ENCODE results near the gene INO80C. TPM values are rescaled to one million over a fixed set of nuclear protein-coding genes. Genes with fewer than 3 reads are reported as not detected.

INO80C gene
- total RNA-seq, 1 experiment from 2014 or later, result 42.3 TPM

DNA sequence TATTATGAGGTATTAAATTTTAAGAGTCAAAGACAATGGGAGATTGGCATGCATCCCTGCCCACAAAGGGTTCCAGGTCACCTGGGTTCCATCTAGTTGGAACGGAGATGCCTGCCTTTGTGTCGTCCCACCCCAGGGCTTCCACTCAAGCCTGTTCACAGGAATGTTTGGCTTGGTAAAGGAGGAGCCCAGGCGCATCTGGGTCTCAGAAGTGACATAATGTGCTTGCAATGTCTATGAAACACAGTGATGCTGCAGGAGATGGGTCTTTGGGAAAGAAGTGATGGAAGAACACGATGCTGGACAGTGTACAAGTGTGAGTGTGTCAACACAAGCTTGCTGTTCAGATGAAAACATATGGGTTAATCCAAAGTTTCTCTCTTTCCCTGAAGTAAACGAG, 71.0 kb downstream of the INO80C start (continued):
- TF ChIP-seq, protein P1, sequence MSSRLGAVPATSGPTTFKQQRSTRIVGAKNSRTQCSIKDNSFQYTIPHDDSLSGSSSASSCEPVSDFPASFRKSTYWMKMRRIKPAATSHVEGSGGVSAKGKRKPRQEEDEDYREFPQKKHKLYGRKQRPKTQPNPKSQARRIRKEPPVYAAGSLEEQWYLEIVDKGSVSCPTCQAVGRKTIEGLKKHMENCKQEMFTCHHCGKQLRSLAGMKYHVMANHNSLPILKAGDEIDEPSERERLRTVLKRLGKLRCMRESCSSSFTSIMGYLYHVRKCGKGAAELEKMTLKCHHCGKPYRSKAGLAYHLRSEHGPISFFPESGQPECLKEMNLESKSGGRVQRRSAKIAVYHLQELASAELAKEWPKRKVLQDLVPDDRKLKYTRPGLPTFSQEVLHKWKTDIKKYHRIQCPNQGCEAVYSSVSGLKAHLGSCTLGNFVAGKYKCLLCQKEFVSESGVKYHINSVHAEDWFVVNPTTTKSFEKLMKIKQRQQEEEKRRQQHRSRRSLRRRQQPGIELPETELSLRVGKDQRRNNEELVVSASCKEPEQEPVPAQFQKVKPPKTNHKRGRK (CRISPR knock-in tag; IDR thresholded peaks at IDR 0.05; ENCODE audit: borderline replicate concordance), result no peak
- TF ChIP-seq, protein P2, sequence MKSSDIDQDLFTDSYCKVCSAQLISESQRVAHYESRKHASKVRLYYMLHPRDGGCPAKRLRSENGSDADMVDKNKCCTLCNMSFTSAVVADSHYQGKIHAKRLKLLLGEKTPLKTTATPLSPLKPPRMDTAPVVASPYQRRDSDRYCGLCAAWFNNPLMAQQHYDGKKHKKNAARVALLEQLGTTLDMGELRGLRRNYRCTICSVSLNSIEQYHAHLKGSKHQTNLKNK (CRISPR knock-in tag; IDR thresholded peaks at IDR 0.05), result no peak
- TF ChIP-seq FOXP1 (CRISPR knock-in tag; IDR thresholded peaks at IDR 0.05; ENCODE audit: borderline replicate concordance) (no peak), GABPB1 (CRISPR knock-in tag; IDR thresholded peaks at IDR 0.05) (no peak), ELF4 (CRISPR knock-in tag; IDR thresholded peaks at IDR 0.05; ENCODE audit: low read depth) (no peak)
- TF ChIP-seq, protein P3, sequence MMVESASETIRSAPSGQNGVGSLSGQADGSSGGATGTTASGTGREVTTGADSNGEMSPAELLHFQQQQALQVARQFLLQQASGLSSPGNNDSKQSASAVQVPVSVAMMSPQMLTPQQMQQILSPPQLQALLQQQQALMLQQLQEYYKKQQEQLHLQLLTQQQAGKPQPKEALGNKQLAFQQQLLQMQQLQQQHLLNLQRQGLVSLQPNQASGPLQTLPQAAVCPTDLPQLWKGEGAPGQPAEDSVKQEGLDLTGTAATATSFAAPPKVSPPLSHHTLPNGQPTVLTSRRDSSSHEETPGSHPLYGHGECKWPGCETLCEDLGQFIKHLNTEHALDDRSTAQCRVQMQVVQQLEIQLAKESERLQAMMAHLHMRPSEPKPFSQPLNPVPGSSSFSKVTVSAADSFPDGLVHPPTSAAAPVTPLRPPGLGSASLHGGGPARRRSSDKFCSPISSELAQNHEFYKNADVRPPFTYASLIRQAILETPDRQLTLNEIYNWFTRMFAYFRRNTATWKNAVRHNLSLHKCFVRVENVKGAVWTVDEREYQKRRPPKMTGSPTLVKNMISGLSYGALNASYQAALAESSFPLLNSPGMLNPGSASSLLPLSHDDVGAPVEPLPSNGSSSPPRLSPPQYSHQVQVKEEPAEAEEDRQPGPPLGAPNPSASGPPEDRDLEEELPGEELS (CRISPR knock-in tag; IDR thresholded peaks at IDR 0.05), result no peak

DNA sequence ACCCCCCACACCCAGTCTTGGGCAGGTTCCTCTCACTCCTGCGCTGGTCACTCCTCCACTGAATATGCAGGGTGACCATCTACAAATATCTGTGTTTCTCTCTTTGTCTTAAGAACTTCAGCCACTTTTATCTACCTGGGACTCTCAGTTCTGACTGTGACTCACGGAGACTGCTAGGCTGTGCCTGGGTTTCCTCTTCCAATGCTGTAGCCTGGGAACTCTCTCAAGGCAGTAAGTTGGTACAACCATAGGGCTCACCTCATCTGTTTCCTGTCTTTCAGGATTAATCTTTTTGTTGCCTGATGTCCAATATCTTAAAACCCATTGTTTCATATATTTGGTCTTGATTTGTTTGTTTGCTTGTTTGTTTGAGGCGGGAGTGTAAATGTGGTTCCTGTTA, 73.4 kb downstream of the INO80C start:
- CTCF ChIA-PET, result no interaction called here

DNA sequence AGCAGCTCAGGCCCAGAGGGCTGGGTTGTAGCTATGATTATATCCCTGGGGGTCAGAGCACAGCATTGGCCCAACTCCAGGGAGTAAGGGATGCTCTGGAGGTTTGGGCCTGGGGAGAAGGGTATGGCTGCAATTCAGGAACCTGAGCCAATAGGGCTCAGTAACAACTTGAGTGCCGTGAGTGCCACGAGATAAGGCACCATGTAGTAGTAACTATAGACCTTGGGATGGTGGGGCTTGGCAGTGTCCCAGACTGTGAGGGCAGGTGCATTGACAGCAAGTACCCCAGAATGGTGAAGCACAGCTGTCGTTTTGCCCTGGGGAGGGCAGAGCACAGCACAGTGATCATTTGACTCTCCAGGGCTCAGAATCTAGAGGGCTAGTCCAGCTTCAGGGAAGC, 75.5 kb downstream of the INO80C start:
- no peak overlapping the region for H3K27ac Mint-ChIP-seq
- DNase-seq (ENCODE audit: low spot score) (no peak), ATAC-seq (no peak)
- ChIA-PET CTCF (interaction anchor here (1.7 kb wide), 1 partner anchor 36 kb away, joined by 5 read pairs; no protein-coding TSS in a partner anchor), POLR2A (no interaction called here)
- peaks cover 22% of the 10 kb centered on the region for H3K9me3 Mint-ChIP-seq
- peaks cover 5% of the 10 kb centered on the region for H3K36me3 Mint-ChIP-seq
- H3K4me1 Mint-ChIP-seq, result peaks cover 12% of the 10 kb centered on the region
- no peaks in the 10 kb centered on the region; the same call in 1 of the 2 replicates for H3K27me3 Mint-ChIP-seq (ENCODE audit: low read depth)
- H3K4me3 Mint-ChIP-seq, result no peak overlapping the region
- TF ChIP-seq HMGA2 (CRISPR knock-in tag; IDR thresholded peaks at IDR 0.05), result no peak
- no peak for TF ChIP-seq ZBTB21 (CRISPR knock-in tag; IDR thresholded peaks at IDR 0.05; ENCODE audit: borderline replicate concordance)
- TF ChIP-seq MYBL2 (CRISPR knock-in tag; IDR thresholded peaks at IDR 0.05), result no peak
- TF ChIP-seq, protein P4, sequence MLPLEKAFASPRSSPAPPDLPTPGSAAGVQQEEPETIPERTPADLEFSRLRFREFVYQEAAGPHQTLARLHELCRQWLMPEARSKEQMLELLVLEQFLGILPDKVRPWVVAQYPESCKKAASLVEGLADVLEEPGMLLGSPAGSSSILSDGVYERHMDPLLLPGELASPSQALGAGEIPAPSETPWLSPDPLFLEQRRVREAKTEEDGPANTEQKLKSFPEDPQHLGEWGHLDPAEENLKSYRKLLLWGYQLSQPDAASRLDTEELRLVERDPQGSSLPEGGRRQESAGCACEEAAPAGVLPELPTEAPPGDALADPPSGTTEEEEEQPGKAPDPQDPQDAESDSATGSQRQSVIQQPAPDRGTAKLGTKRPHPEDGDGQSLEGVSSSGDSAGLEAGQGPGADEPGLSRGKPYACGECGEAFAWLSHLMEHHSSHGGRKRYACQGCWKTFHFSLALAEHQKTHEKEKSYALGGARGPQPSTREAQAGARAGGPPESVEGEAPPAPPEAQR (CRISPR knock-in tag; IDR thresholded peaks at IDR 0.05), result no peak
- TF ChIP-seq SOX15 (CRISPR knock-in tag; IDR thresholded peaks at IDR 0.05), result no peak
- no peak for TF ChIP-seq CREB1 (CRISPR knock-in tag; IDR thresholded peaks at IDR 0.05)
- no peak for TF ChIP-seq KAT7 (CRISPR knock-in tag; IDR thresholded peaks at IDR 0.05; ENCODE audit: borderline replicate concordance)
- TF ChIP-seq NFATC4 (CRISPR knock-in tag; IDR thresholded peaks at IDR 0.05), result no peak
- TF ChIP-seq NFYB (CRISPR knock-in tag; conservative IDR thresholded peaks at IDR 0.05; ENCODE audit: low read depth), result no peak
- TF ChIP-seq ZNF396 (CRISPR knock-in tag; IDR thresholded peaks at IDR 0.05; ENCODE audit: borderline replicate concordance), result no peak
- TF ChIP-seq, protein P2 (CRISPR knock-in tag; IDR thresholded peaks at IDR 0.05), result no peak
- TF ChIP-seq, protein P5, sequence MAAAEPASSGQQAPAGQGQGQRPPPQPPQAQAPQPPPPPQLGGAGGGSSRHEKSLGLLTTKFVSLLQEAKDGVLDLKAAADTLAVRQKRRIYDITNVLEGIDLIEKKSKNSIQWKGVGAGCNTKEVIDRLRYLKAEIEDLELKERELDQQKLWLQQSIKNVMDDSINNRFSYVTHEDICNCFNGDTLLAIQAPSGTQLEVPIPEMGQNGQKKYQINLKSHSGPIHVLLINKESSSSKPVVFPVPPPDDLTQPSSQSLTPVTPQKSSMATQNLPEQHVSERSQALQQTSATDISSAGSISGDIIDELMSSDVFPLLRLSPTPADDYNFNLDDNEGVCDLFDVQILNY (CRISPR knock-in tag; IDR thresholded peaks at IDR 0.05), result no peak

More for the DNA sequence above, 73.4 kb downstream of the INO80C start:
- no peak for DNase-seq (ENCODE audit: low spot score)
- Mint-ChIP-seq H3K4me3 (no peak overlapping the region), H3K4me1 (peaks cover 12% of the 10 kb centered on the region), H3K9me3 (peaks cover under 1% of the 10 kb centered on the region; the same call in 1 of the 2 replicates), H3K27me3 (ENCODE audit: low read depth) (no peaks in the 10 kb centered on the region), H3K36me3 (no peaks in the 10 kb centered on the region), H3K27ac (no peak overlapping the region)
- POLR2A ChIA-PET, result no interaction called here
- no peak for TF ChIP-seq TP53 (CRISPR knock-in tag; IDR thresholded peaks at IDR 0.05)
- TF ChIP-seq SP1 (CRISPR knock-in tag; conservative IDR thresholded peaks at IDR 0.05), result no peak
- TF ChIP-seq, protein P6, sequence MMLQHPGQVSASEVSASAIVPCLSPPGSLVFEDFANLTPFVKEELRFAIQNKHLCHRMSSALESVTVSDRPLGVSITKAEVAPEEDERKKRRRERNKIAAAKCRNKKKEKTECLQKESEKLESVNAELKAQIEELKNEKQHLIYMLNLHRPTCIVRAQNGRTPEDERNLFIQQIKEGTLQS (CRISPR knock-in tag; conservative IDR thresholded peaks at IDR 0.05), result no peak
- TF ChIP-seq ZNF423 (CRISPR knock-in tag; IDR thresholded peaks at IDR 0.05), result no peak
- no peak for TF ChIP-seq GRHL2 (CRISPR knock-in tag; IDR thresholded peaks at IDR 0.05; ENCODE audit: insufficient replicate concordance, severe bottlenecking)
- TF ChIP-seq NFE2L1 (CRISPR knock-in tag; IDR thresholded peaks at IDR 0.05), result no peak
- TF ChIP-seq, protein P7, sequence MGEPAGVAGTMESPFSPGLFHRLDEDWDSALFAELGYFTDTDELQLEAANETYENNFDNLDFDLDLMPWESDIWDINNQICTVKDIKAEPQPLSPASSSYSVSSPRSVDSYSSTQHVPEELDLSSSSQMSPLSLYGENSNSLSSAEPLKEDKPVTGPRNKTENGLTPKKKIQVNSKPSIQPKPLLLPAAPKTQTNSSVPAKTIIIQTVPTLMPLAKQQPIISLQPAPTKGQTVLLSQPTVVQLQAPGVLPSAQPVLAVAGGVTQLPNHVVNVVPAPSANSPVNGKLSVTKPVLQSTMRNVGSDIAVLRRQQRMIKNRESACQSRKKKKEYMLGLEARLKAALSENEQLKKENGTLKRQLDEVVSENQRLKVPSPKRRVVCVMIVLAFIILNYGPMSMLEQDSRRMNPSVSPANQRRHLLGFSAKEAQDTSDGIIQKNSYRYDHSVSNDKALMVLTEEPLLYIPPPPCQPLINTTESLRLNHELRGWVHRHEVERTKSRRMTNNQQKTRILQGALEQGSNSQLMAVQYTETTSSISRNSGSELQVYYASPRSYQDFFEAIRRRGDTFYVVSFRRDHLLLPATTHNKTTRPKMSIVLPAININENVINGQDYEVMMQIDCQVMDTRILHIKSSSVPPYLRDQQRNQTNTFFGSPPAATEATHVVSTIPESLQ (CRISPR knock-in tag; IDR thresholded peaks at IDR 0.05), result no peak
- TF ChIP-seq, protein P8, sequence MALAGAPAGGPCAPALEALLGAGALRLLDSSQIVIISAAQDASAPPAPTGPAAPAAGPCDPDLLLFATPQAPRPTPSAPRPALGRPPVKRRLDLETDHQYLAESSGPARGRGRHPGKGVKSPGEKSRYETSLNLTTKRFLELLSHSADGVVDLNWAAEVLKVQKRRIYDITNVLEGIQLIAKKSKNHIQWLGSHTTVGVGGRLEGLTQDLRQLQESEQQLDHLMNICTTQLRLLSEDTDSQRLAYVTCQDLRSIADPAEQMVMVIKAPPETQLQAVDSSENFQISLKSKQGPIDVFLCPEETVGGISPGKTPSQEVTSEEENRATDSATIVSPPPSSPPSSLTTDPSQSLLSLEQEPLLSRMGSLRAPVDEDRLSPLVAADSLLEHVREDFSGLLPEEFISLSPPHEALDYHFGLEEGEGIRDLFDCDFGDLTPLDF (CRISPR knock-in tag; IDR thresholded peaks at IDR 0.05), result no peak
- TF ChIP-seq CBFB (CRISPR knock-in tag; IDR thresholded peaks at IDR 0.05; ENCODE audit: low read depth), result no peak
- ATAC-seq, result no peak

All from WTC11 (cell line).